ENCODE results near the gene KRT31.

DNA sequence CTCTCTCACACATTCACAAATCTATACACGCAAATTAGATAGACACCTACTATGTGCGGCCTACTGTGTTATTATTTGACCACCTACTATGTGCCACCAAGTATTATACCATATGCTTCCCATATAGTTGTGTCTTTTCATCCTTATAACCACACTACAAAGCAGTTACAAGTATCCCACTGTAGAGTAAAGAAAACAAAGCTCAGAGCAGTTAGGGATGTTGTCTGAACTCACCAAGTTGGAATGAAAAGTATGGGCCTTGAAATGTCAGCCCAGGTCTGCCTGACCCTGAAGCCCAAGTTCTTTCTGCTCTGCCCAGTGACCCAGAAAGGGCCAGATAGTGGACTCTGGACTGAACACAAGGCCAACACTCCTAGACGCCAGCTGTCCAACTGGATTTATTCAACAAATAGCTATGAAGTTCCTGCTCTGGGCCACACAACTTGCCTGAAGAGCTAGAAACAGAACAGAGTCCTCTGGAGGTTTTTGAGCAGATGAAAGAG lies 18.5 kb upstream of the KRT31 start:
- TF ChIP-seq FOXA1 (IDR thresholded peaks at IDR 0.05) = no peak
- TF ChIP-seq ARNT (IDR thresholded peaks at IDR 0.05) = no peak
- TF ChIP-seq, protein P1, sequence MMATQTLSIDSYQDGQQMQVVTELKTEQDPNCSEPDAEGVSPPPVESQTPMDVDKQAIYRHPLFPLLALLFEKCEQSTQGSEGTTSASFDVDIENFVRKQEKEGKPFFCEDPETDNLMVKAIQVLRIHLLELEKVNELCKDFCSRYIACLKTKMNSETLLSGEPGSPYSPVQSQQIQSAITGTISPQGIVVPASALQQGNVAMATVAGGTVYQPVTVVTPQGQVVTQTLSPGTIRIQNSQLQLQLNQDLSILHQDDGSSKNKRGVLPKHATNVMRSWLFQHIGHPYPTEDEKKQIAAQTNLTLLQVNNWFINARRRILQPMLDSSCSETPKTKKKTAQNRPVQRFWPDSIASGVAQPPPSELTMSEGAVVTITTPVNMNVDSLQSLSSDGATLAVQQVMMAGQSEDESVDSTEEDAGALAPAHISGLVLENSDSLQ (IDR thresholded peaks at IDR 0.05) = no peak
- no peak for TF ChIP-seq NFRKB (IDR thresholded peaks at IDR 0.05)
- no peak for TF ChIP-seq SUZ12 (IDR thresholded peaks at IDR 0.05)
- no peak for TF ChIP-seq SP1 (IDR thresholded peaks at IDR 0.05)
- TF ChIP-seq BHLHE40 (IDR thresholded peaks at IDR 0.05; ENCODE audit: borderline replicate concordance) = no peak
